Stomach (tissue), 4 donors: ENCODE results near the gene PLEKHG5.

Experiments used
- POLR2A ChIP-seq, 4 donors: fragments of 450-650 bp; IDR thresholded peaks; one replicate each; pipeline ENCODE4 v1.6.1; 2016; ENCODE audit warnings: antibody characterized with exemption in 4 of 4, control low read depth in 2 of 4, mild to moderate bottlenecking in 1 of 4, moderate library complexity in 1 of 4
- POLR2AphosphoS5 ChIP-seq, 3 donors: sonication (generic); formaldehyde crosslinking; IDR thresholded peaks; one replicate each; pipeline ENCODE4 v1.6.1; 2016; ENCODE audit warnings: antibody characterized with exemption in 3 of 3
- TF ChIP-seq, protein P1 (sequence below), 7 experiments: fragments of 450-650 bp in 4 of 7; fragments of 200-600 bp in 3 of 7; sonication (generic) in 3 of 7; IDR thresholded peaks; one replicate each; pipeline ENCODE4 v1.5.1; 2016 to 2019; ENCODE audit warnings: antibody characterized with exemption in 7 of 7, control low read depth in 2 of 7, mild to moderate bottlenecking in 1 of 7

DNA sequence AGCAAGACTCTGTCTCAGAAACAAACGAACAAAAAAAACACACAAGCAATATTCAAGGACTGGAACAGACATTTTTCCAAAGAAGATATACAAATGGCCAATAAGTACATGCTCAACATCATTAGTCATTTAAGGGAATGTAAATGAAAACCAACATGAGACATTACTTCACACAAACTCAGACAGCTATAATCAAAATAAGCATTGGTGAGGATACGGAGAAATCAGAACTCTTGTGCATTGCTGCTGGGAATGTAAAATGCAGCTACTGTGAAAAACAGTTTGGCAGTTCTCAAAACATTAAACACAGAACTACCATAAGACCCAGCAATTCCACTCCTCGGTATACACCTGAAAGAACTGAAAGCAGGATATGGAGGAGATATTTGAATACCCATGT lies 47.5 kb upstream of the PLEKHG5 start:
- TF ChIP-seq POLR2A (IDR thresholded peaks at IDR 0.05) (no peak), POLR2AphosphoS5 (IDR thresholded peaks at IDR 0.05) (no peak)
- TF ChIP-seq, protein P1, sequence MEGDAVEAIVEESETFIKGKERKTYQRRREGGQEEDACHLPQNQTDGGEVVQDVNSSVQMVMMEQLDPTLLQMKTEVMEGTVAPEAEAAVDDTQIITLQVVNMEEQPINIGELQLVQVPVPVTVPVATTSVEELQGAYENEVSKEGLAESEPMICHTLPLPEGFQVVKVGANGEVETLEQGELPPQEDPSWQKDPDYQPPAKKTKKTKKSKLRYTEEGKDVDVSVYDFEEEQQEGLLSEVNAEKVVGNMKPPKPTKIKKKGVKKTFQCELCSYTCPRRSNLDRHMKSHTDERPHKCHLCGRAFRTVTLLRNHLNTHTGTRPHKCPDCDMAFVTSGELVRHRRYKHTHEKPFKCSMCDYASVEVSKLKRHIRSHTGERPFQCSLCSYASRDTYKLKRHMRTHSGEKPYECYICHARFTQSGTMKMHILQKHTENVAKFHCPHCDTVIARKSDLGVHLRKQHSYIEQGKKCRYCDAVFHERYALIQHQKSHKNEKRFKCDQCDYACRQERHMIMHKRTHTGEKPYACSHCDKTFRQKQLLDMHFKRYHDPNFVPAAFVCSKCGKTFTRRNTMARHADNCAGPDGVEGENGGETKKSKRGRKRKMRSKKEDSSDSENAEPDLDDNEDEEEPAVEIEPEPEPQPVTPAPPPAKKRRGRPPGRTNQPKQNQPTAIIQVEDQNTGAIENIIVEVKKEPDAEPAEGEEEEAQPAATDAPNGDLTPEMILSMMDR (IDR thresholded peaks at IDR 0.05), result no peak
